ENCODE data around the gene LMO7. TPM values are rescaled to one million over a fixed set of nuclear protein-coding genes. Genes with fewer than 3 reads are reported as not detected.

Gene LMO7
- total RNA-seq, 1 experiment from 2014 or later = 18.5 TPM

DNA sequence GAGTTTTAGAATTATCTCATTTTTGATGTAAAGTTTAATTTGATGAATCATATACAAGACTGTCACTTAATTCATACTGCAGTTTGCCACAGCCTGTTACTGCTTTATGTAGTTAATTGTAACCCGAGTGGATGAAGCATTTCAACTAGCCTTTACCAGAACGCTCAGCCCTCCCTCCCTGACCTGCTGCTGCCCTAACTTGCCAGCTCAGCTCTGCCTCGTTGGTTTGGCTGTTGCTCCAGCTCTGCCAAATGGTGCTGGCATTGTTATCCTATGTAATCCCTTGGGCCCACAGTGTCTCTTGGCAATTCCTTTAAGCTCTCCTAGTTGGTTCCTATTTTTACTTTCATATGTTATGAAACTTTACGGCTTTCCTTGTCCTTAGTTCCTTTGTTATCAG lies 113.3 kb downstream of the LMO7 start:
- DNase-seq (ENCODE audit: low spot score) (no peak), ATAC-seq (peak; percentile 53)
- H3K4me1 Mint-ChIP-seq = peaks cover 6% of the 10 kb centered on the region
- TF ChIP-seq SOX15 (CRISPR knock-in tag; IDR thresholded peaks at IDR 0.05) (no peak), GABPB1 (CRISPR knock-in tag; IDR thresholded peaks at IDR 0.05) (no peak), GTF2I (CRISPR knock-in tag; conservative IDR thresholded peaks at IDR 0.05) (no peak), ZBTB21 (CRISPR knock-in tag; IDR thresholded peaks at IDR 0.05; ENCODE audit: borderline replicate concordance) (no peak), SMAD4 (CRISPR knock-in tag; IDR thresholded peaks at IDR 0.05) (no peak), ZNF671 (CRISPR knock-in tag; IDR thresholded peaks at IDR 0.05) (no peak), TEAD1 (CRISPR knock-in tag; IDR thresholded peaks at IDR 0.05) (no peak), TEAD4 (CRISPR knock-in tag; IDR thresholded peaks at IDR 0.05) (no peak), OVOL2 (CRISPR knock-in tag; IDR thresholded peaks at IDR 0.05; ENCODE audit: borderline replicate concordance) (no peak), NR3C1 (CRISPR knock-in tag; conservative IDR thresholded peaks at IDR 0.05; ENCODE audit: low read depth) (no peak)
- no peaks in the 10 kb centered on the region for H3K27me3 Mint-ChIP-seq (ENCODE audit: low read depth)
- ChIA-PET POLR2A (interaction anchor here (0.7 kb wide), 1 partner anchor 87 kb away, joined by 3 read pairs; no protein-coding TSS in a partner anchor), CTCF (no interaction called here)
- no peak overlapping the region for H3K4me3 Mint-ChIP-seq
- peaks cover 32% of the 10 kb centered on the region for H3K36me3 Mint-ChIP-seq
- H3K9me3 Mint-ChIP-seq = peaks cover 45% of the 10 kb centered on the region
- no peak overlapping the region for H3K27ac Mint-ChIP-seq

DNA sequence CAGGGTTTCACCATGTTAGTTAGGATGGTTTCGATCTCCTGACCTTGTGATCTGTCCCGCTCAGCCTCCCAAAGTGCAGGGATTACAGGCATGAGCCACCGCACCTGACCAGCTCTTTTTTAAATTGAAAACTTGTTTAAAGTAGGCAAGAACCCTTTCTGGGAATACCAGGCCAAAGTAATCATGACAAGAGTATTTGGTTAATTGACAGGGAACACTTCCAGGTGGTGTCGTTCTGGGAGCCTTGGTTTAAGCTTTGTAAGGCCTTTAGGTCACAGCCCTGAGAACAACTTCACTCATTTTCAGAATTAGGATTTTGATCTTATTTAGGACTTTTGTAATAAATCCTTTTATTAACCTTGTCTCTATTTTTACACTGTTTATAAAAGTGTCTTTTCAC lies 115.2 kb downstream of the LMO7 start:
- ATAC-seq = no peak
- Mint-ChIP-seq H3K9me3 (peaks cover 33% of the 10 kb centered on the region), H3K27me3 (ENCODE audit: low read depth) (no peaks in the 10 kb centered on the region), H3K36me3 (peaks cover 21% of the 10 kb centered on the region), H3K27ac (no peak overlapping the region), H3K4me3 (no peak overlapping the region), H3K4me1 (peaks cover 9% of the 10 kb centered on the region)
- ChIA-PET POLR2A (interaction anchor here (0.6 kb wide), 1 partner anchor 364 kb away, joined by 4 read pairs; no protein-coding TSS in a partner anchor), CTCF (no interaction called here)
- no peak for DNase-seq (ENCODE audit: low spot score)
- TF ChIP-seq, protein P1, sequence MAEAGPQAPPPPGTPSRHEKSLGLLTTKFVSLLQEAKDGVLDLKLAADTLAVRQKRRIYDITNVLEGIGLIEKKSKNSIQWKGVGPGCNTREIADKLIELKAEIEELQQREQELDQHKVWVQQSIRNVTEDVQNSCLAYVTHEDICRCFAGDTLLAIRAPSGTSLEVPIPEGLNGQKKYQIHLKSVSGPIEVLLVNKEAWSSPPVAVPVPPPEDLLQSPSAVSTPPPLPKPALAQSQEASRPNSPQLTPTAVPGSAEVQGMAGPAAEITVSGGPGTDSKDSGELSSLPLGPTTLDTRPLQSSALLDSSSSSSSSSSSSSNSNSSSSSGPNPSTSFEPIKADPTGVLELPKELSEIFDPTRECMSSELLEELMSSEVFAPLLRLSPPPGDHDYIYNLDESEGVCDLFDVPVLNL (CRISPR knock-in tag; IDR thresholded peaks at IDR 0.05; ENCODE audit: borderline replicate concordance, low read depth) = no peak
- TF ChIP-seq CBFB (CRISPR knock-in tag; IDR thresholded peaks at IDR 0.05; ENCODE audit: low read depth) (no peak), NFYB (CRISPR knock-in tag; conservative IDR thresholded peaks at IDR 0.05; ENCODE audit: low read depth) (no peak), ZNF263 (CRISPR knock-in tag; IDR thresholded peaks at IDR 0.05; ENCODE audit: low read depth) (no peak), ATF1 (CRISPR knock-in tag; IDR thresholded peaks at IDR 0.05) (no peak), GABPB1 (CRISPR knock-in tag; IDR thresholded peaks at IDR 0.05) (no peak), KAT7 (CRISPR knock-in tag; IDR thresholded peaks at IDR 0.05; ENCODE audit: borderline replicate concordance) (no peak), TEAD1 (CRISPR knock-in tag; IDR thresholded peaks at IDR 0.05) (no peak), ESRRA (CRISPR knock-in tag; IDR thresholded peaks at IDR 0.05; ENCODE audit: borderline replicate concordance) (no peak), ZNF423 (CRISPR knock-in tag; IDR thresholded peaks at IDR 0.05) (no peak), GRHL2 (CRISPR knock-in tag; IDR thresholded peaks at IDR 0.05; ENCODE audit: insufficient replicate concordance, severe bottlenecking) (no peak), ZNF416 (CRISPR knock-in tag; IDR thresholded peaks at IDR 0.05) (no peak), CREM (CRISPR knock-in tag; IDR thresholded peaks at IDR 0.05) (no peak), ZNF219 (CRISPR knock-in tag; IDR thresholded peaks at IDR 0.05; ENCODE audit: borderline replicate concordance) (no peak)
- TF ChIP-seq, protein P2, sequence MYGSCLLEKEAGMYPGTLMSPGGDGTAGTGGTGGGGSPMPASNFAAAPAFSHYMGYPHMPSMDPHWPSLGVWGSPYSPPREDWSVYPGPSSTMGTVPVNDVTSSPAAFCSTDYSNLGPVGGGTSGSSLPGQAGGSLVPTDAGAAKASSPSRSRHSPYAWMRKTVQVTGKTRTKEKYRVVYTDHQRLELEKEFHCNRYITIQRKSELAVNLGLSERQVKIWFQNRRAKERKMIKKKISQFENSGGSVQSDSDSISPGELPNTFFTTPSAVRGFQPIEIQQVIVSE (CRISPR knock-in tag; IDR thresholded peaks at IDR 0.05; ENCODE audit: borderline replicate concordance) = no peak
- TF ChIP-seq, protein P3, sequence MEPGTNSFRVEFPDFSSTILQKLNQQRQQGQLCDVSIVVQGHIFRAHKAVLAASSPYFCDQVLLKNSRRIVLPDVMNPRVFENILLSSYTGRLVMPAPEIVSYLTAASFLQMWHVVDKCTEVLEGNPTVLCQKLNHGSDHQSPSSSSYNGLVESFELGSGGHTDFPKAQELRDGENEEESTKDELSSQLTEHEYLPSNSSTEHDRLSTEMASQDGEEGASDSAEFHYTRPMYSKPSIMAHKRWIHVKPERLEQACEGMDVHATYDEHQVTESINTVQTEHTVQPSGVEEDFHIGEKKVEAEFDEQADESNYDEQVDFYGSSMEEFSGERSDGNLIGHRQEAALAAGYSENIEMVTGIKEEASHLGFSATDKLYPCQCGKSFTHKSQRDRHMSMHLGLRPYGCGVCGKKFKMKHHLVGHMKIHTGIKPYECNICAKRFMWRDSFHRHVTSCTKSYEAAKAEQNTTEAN (CRISPR knock-in tag; IDR thresholded peaks at IDR 0.05) = no peak
- TF ChIP-seq, protein P4, sequence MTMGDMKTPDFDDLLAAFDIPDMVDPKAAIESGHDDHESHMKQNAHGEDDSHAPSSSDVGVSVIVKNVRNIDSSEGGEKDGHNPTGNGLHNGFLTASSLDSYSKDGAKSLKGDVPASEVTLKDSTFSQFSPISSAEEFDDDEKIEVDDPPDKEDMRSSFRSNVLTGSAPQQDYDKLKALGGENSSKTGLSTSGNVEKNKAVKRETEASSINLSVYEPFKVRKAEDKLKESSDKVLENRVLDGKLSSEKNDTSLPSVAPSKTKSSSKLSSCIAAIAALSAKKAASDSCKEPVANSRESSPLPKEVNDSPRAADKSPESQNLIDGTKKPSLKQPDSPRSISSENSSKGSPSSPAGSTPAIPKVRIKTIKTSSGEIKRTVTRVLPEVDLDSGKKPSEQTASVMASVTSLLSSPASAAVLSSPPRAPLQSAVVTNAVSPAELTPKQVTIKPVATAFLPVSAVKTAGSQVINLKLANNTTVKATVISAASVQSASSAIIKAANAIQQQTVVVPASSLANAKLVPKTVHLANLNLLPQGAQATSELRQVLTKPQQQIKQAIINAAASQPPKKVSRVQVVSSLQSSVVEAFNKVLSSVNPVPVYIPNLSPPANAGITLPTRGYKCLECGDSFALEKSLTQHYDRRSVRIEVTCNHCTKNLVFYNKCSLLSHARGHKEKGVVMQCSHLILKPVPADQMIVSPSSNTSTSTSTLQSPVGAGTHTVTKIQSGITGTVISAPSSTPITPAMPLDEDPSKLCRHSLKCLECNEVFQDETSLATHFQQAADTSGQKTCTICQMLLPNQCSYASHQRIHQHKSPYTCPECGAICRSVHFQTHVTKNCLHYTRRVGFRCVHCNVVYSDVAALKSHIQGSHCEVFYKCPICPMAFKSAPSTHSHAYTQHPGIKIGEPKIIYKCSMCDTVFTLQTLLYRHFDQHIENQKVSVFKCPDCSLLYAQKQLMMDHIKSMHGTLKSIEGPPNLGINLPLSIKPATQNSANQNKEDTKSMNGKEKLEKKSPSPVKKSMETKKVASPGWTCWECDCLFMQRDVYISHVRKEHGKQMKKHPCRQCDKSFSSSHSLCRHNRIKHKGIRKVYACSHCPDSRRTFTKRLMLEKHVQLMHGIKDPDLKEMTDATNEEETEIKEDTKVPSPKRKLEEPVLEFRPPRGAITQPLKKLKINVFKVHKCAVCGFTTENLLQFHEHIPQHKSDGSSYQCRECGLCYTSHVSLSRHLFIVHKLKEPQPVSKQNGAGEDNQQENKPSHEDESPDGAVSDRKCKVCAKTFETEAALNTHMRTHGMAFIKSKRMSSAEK (CRISPR knock-in tag; IDR thresholded peaks at IDR 0.05; ENCODE audit: borderline replicate concordance) = no peak
- TF ChIP-seq, protein P5, sequence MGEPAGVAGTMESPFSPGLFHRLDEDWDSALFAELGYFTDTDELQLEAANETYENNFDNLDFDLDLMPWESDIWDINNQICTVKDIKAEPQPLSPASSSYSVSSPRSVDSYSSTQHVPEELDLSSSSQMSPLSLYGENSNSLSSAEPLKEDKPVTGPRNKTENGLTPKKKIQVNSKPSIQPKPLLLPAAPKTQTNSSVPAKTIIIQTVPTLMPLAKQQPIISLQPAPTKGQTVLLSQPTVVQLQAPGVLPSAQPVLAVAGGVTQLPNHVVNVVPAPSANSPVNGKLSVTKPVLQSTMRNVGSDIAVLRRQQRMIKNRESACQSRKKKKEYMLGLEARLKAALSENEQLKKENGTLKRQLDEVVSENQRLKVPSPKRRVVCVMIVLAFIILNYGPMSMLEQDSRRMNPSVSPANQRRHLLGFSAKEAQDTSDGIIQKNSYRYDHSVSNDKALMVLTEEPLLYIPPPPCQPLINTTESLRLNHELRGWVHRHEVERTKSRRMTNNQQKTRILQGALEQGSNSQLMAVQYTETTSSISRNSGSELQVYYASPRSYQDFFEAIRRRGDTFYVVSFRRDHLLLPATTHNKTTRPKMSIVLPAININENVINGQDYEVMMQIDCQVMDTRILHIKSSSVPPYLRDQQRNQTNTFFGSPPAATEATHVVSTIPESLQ (CRISPR knock-in tag; IDR thresholded peaks at IDR 0.05) = no peak

All from WTC11 (cell line).